GM11168 (cell line): Measurements from ENCODE around the gene HM13.
"Not testable (repeated sequence)": the region's sequence is repeated elsewhere in the genome, so short reads cannot be mapped to it uniquely, and the experiment has no call there.

ENCODE experiments used
- in situ Hi-C: fragments of 300-500 bp; cut with MboI; formaldehyde crosslinking; loops from one replicate; pipeline ENCODE4 v1.12.0; 2022; ENCODE audit warnings: low sequenced_read_pairs; ENCODE audit not compliant: unreplicated experiment

Gene HM13

GRCh38 chr20:31539636-31540035 lies 25.4 kb downstream of the HM13 start:
- in situ Hi-C loops: not testable (repeated sequence)

DNA sequence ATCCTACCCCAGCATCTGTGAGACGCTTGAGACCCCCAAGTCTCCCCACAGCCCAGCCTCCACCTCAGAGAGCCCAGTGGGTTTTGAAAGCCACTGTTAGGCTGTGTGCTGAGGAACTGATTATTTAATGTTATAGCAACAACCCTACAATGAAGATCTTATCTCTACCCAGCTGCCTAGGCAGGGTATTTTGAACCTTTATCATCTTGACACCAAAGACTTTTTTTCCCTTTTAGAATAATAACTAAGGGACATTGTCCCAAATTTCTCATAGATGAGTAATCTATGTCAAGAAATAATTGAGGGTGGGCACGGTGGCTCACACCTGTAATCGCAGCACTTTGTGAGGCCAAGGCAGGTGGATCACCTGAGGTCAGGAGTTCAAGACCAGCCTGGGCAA lies 26.2 kb downstream of the HM13 start:
- in situ Hi-C loops: no loop called here

DNA sequence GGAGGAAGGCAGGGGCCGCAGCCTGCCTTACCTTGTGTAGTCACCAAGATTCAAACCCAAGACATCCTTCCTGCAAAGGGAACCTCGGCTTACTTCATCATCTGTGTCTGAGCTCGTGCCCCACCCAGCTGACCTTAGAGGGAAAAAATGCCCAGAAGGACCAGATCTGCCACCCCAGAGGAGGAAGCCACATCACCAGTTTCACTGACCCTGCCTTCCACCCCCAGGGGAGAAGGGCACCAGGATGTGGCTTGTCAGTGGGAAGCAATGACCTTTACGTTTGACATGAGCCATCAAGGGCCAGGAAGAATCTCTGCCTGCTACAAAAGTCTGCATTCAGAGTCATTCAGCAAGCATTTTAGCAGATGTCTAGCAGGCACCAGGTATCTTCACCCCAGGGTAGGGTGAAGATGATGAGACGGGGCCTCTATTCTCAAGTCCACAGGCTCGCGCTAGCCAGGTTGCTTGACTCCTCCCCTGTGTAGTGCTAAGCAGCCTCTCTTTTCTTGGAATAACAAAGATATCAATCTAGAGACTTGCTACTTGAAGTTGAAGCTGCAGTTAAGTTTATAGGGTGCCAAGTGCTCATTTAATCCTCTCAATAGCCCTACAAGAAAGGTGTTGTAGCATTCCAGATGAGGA lies 28.1 kb downstream of the HM13 start:
- in situ Hi-C loops: no loop called here

- in situ Hi-C loops: no loop called here
Observed at GRCh38 chr20:31542963-31543362, 28.7 kb downstream of the HM13 start.

GRCh38 chr20:31543966-31544598 lies 29.8 kb downstream of the HM13 start:
- in situ Hi-C loops: no loop called here

- in situ Hi-C loops: no loop called here
Observed at GRCh38 chr20:31544600-31544999, 30.4 kb downstream of the HM13 start.

- in situ Hi-C loops: not testable (repeated sequence)
Observed at GRCh38 chr20:31545621-31546040, 31.4 kb downstream of the HM13 start.

GRCh38 chr20:31547017-31547675 lies 32.9 kb downstream of the HM13 start:
- in situ Hi-C loops: no loop called here

DNA sequence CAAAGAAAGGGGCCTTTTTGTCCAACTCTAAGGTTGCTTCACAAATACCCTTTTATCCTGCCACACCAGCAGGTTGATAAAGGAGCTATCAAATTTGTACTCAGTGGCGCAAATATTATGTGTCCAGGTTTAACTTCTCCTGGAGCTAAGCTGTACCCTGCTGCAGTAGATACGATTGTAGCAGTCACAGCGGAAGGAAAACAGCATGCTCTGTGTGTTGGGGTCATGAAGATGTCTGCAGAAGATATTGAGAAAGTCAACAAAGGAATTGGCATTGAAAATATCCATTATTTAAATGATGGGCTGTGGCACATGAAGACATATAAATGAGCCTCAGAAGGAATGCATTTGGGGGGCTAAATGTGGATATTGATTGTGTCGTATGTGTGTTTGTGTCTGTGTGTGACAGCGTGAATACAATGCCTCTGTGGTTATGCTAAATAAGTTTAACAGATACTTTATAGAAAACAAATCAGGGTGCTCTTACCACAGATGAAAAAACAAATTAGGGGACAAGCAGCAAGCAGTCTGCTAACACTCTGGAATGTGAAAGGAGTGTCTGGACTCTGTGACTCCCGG lies 33.6 kb downstream of the HM13 start:
- in situ Hi-C loops: no loop called here

GRCh38 chr20:31548820-31549512 lies 34.7 kb downstream of the HM13 start:
- in situ Hi-C loops: no loop called here

DNA sequence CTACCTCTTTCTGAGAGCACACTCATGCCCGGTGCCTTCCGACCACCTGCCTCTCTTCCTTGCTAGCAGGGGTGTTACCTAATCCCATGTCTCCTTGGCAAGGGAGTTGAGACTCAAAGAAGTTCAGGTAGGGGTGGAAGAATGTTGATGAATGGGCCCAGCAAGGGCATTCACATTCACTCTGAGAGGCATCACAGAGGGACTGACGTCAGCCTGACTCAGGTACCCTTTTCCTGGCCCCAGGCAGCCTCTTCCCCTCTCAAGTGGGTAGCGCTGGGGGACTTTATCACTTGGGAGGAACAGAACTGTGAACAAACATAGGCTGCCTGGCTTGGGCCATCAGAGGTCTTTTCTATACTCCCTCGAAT lies 35.3 kb downstream of the HM13 start:
- in situ Hi-C loops: no loop called here

DNA sequence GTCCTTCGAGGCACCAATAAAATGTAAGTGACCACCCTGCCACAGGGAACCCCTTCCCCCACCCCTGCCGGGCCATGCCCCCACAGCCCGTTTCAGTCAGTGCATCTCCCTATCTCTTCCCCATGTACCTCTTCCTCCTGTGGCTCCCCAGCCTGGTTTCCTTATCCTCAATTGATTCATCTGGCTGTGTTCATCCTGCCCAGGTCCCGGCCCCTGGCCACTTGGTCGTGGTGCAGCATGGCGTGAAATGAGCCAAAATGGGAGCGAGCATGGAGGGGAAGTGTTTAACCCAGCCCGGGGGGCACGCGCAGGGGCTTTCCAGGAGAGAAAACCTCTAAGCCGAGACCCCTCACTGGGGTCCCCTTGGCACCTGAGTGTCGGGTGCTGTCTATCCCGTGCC lies 35.9 kb downstream of the HM13 start:
- in situ Hi-C loops: no loop called here

GRCh38 chr20:31551163-31552081 lies 37.2 kb downstream of the HM13 start:
- in situ Hi-C loops: no loop called here

DNA sequence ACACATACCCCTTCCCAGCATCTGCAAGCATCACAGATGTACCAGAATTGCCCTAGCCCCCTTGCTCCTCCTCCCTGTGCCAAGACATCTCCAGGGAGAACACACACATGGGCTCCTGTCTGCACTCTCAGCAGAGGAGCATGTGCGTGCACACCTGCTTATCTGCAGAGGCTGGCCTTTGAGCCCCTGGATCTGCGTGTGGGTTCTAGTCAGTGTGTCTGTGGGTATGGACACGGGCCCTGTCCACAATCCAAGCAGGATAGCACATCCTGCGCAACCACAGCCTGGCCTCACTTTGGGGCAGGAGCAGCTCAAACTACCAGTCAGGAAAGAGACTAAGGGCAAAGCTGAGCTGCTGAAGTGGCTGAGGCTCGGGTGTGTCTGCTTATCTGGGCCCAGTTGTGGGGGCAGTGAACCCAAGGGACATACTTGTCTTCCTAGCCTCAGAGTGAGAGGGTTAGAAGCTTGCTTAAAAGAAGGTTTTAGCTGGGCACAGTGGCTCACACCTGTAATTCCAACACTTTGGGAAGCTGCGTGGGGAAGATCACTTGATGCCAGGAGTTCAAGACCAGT lies 41.0 kb downstream of the HM13 start:
- in situ Hi-C loops: no loop called here

GRCh38 chr20:31559704-31560093 lies 45.5 kb downstream of the HM13 start:
- in situ Hi-C loops: loop anchor here (5.0 kb wide), 1 partner anchor 53 kb away; no protein-coding TSS in a partner anchor

GRCh38 chr20:31560094-31560745 lies 46.0 kb downstream of the HM13 start:
- in situ Hi-C loops: loop anchor here (5.0 kb wide), 1 partner anchor 52 kb away; no protein-coding TSS in a partner anchor

DNA sequence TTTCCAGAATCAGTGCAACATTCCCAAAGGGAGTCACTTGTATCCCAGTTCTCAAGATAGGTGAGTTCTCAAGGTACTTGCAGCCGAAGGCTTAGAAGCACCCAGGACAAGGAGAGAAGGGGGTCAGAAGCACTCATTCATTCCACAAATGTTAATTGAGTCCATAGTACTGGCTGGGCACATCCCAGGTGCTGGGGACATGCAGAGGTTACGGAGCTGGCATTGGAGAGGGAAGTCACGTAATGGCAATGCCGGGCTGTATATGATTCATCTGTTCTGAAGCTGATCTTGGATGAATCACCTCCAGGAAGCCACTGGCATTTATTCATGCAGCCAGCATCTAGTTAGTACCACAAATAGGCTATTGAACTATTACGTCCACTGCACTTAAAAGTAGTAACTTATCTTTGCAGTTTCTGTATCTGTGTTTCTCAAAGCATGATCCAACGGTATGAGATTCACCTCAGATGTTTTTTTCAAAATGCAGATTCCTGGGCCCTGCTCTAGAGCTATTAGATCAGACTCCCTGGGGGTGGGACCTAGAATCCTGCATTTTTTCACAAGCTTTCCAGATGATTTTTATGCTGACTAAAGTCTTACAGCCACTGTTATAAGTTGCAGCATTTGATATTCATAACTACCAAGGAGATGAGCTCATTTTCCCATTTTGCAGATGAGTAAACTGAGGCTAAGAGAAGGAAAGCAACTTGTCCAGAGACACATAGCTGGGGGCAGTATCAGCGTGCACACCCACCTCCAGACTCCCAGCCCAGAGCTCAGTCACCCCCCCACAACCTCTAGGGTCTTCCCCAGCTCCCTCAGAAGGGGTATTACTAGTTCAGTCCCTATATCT lies 46.7 kb downstream of the HM13 start:
- in situ Hi-C loops: loop anchor here (5.0 kb wide), 1 partner anchor 51 kb away; no protein-coding TSS in a partner anchor

DNA sequence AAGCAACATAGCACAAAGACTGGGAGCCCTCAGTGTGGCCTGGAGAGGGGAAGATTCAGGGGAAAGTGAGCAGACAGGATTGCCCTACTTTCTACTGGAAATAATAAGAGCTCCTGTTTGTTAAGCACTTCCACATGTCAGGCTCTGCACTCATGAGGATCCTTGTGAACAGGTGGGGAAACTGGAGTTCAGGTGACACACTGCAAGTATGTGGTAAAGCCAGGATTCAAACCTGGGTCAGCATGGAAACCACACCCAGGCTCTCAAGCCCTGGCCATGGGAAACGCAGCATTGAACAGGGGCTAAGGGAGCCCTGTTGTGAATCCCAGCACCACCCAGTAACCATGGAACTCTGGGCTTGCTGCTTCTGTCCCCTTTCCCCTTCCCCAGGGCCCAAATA lies 48.0 kb downstream of the HM13 start:
- in situ Hi-C loops: loop anchor here (5.0 kb wide), 1 partner anchor 50 kb away; no protein-coding TSS in a partner anchor
